ENCODE data around the gene PDCD10. TPM values are rescaled to one million over a fixed set of nuclear protein-coding genes. Genes with fewer than 3 reads are reported as not detected.

Gene PDCD10
- total RNA-seq, 1 donor from 2014 or later, result 53.2 TPM

- no peaks in the 10 kb centered on the region for H3K36me3 ChIP-seq
- no peaks in the 10 kb centered on the region for H3K27me3 ChIP-seq
- intact Hi-C loops (cut with DNase I), result no loop called here
- DNase-seq, result no peak
- H3K4me1 ChIP-seq, result no peaks in the 10 kb centered on the region
- no peak overlapping the region for H3K27ac ChIP-seq
- no peak overlapping the region for H3K4me3 ChIP-seq
- TF ChIP-seq CTCF (IDR thresholded peaks at IDR 0.05), result no peak
- no peak for ATAC-seq
- no peaks in the 10 kb centered on the region for H3K9me3 ChIP-seq
These were observed 76.9 kb downstream of the PDCD10 start for GRCh38 chr3:167657684-167658225.

- H3K36me3 ChIP-seq, result no peaks in the 10 kb centered on the region
- TF ChIP-seq CTCF (IDR thresholded peaks at IDR 0.05), result no peak
- H3K4me3 ChIP-seq, result no peak overlapping the region
- no peak for ATAC-seq
- H3K27me3 ChIP-seq, result no peaks in the 10 kb centered on the region
- DNase-seq, result no peak
- no peaks in the 10 kb centered on the region for H3K4me1 ChIP-seq
- no peak overlapping the region for H3K27ac ChIP-seq
- intact Hi-C loops (cut with DNase I), result no loop called here
- H3K9me3 ChIP-seq, result no peaks in the 10 kb centered on the region
These were observed 77.9 kb downstream of the PDCD10 start for GRCh38 chr3:167656821-167657220.

- H3K27me3 ChIP-seq, result no peaks in the 10 kb centered on the region
- H3K36me3 ChIP-seq, result no peaks in the 10 kb centered on the region
- TF ChIP-seq CTCF (IDR thresholded peaks at IDR 0.05), result no peak
- no peak within 1 kb of the TSS for H3K4me3 ChIP-seq
- no peaks in the 10 kb centered on the region for H3K4me1 ChIP-seq
- peak; percentile 74 for ATAC-seq
- H3K27ac ChIP-seq, result no peak within 1 kb of the TSS
- no peak for DNase-seq
- intact Hi-C loops (cut with DNase I), result no loop called here
- H3K9me3 ChIP-seq, result no peaks in the 10 kb centered on the region
These were observed 80.9 kb downstream of the PDCD10 start, which contains the start of gene WDR49 for GRCh38 chr3:167653760-167654159. WDR49 (minus strand) TSS chr3:167653942; CDS start chr3:167653425, 517 bp downstream.

GRCh38 chr3:167653155-167653554, 81.5 kb downstream of the PDCD10 start:
- H3K9me3 ChIP-seq, result no peaks in the 10 kb centered on the region
- intact Hi-C loops (cut with DNase I), result no loop called here
- H3K36me3 ChIP-seq, result no peaks in the 10 kb centered on the region
- TF ChIP-seq CTCF (IDR thresholded peaks at IDR 0.05), result no peak
- H3K4me3 ChIP-seq, result no peak overlapping the region
- H3K4me1 ChIP-seq, result no peaks in the 10 kb centered on the region
- no peaks in the 10 kb centered on the region for H3K27me3 ChIP-seq
- no peak for DNase-seq
- ATAC-seq, result no peak
- H3K27ac ChIP-seq, result no peak overlapping the region

- Histone ChIP-seq H3K27me3 (no peaks in the 10 kb centered on the region), H3K36me3 (no peaks in the 10 kb centered on the region), H3K4me3 (no peak overlapping the region), H3K27ac (no peak overlapping the region), H3K4me1 (no peaks in the 10 kb centered on the region), H3K9me3 (no peaks in the 10 kb centered on the region)
- TF ChIP-seq CTCF (IDR thresholded peaks at IDR 0.05), result no peak
- intact Hi-C loops (cut with DNase I), result no loop called here
- DNase-seq (no peak), ATAC-seq (no peak)
These were observed 82.9 kb downstream of the PDCD10 start for GRCh38 chr3:167651826-167652225.

- TF ChIP-seq CTCF (IDR thresholded peaks at IDR 0.05), result no peak
- Histone ChIP-seq H3K9me3 (no peaks in the 10 kb centered on the region), H3K4me1 (no peaks in the 10 kb centered on the region), H3K27ac (no peak overlapping the region), H3K36me3 (no peaks in the 10 kb centered on the region), H3K4me3 (no peak overlapping the region), H3K27me3 (no peaks in the 10 kb centered on the region)
- intact Hi-C loops (cut with DNase I), result no loop called here
- ATAC-seq (no peak), DNase-seq (no peak)
These were observed 84.2 kb downstream of the PDCD10 start for GRCh38 chr3:167650459-167650858.

Measured in upper lobe of right lung (tissue), 1 donor.